Measurements from ENCODE around the gene CYP27A1.

Gene CYP27A1

GRCh38 chr2:218861645-218862318 is 79.8 kb downstream of the CYP27A1 start:
- Histone ChIP-seq H3K18ac (ENCODE audit: low read length) (no peak overlapping the region), H3K79me2 (ENCODE audit: control insufficient read depth, insufficient read depth, low read length, poor library complexity) (peaks cover 5% of the 10 kb centered on the region), H4K12ac (ENCODE audit: low read depth, low read length) (no peak overlapping the region), H2AK5ac (ENCODE audit: low read length) (no peak overlapping the region), H2BK120ac (ENCODE audit: insufficient read depth, low read length, poor library complexity) (no peak overlapping the region), H2AFZ (ENCODE audit: insufficient read depth, low read length, poor library complexity) (no peak overlapping the region), H3K79me1 (ENCODE audit: low read length) (peaks cover 11% of the 10 kb centered on the region), H4K8ac (ENCODE audit: low read depth, low read length) (no peak overlapping the region), H3K23ac (ENCODE audit: low read length) (no peak overlapping the region), H3K4me3 (ENCODE audit: low read depth, low read length) (no peak overlapping the region), H3K9me3 (ENCODE audit: insufficient read depth, low read depth, low read length) (no peaks in the 10 kb centered on the region), H2BK5ac (ENCODE audit: low read depth, low read length, poor library complexity) (no peak overlapping the region), H3K14ac (ENCODE audit: low read length) (no peak overlapping the region), H3K4me2 (ENCODE audit: low read length) (peak overlapping the region; percentile 52), H3K4me1 (ENCODE audit: control insufficient read depth in 1 of 2, insufficient read depth in 2 of 2, low read length in 2 of 2) (peaks cover 51 to 57% of the 10 kb centered on the region in 2 experiments), H3K27ac (ENCODE audit: low read depth, low read length) (no peak overlapping the region), H3K9ac (ENCODE audit: low read length) (no peak overlapping the region), H3K36me3 (ENCODE audit: control insufficient read depth in 1 of 2, insufficient read depth in 2 of 2, low read length in 2 of 2) (peaks cover 0 to 2% of the 10 kb centered on the region in 2 experiments), H3K27me3 (ENCODE audit: insufficient read depth, low read length) (no peaks in the 10 kb centered on the region), H3K4ac (ENCODE audit: low read depth, low read length) (peak overlapping the region; percentile 31), H4K91ac (ENCODE audit: low read depth, low read length) (no peak overlapping the region), H2BK12ac (ENCODE audit: low read length) (no peak overlapping the region)
- DNase-seq: no peak
- no CpG with 5 or more reads among the region's 7 CpGs for WGBS (ENCODE audit: extremely low coverage, insufficient coverage, insufficient read length)

GRCh38 chr2:218863021-218863520 is 81.1 kb downstream of the CYP27A1 start:
- no peak overlapping the region for H4K91ac ChIP-seq (ENCODE audit: low read depth, low read length)
- no peak overlapping the region for H3K27ac ChIP-seq (ENCODE audit: low read depth, low read length)
- H3K9ac ChIP-seq (ENCODE audit: low read length): no peak overlapping the region
- H2BK12ac ChIP-seq (ENCODE audit: low read length): no peak overlapping the region
- H3K27me3 ChIP-seq (ENCODE audit: insufficient read depth, low read length): no peaks in the 10 kb centered on the region
- H3K4me3 ChIP-seq (ENCODE audit: low read depth, low read length): no peak overlapping the region
- no peak overlapping the region for H3K18ac ChIP-seq (ENCODE audit: low read length)
- H3K4me1 ChIP-seq (ENCODE audit: control insufficient read depth in 1 of 2, insufficient read depth in 2 of 2, low read length in 2 of 2): peaks cover 49 to 52% of the 10 kb centered on the region in 2 experiments
- DNase-seq: no peak
- no CpG with 5 or more reads among the region's 3 CpGs for WGBS (ENCODE audit: extremely low coverage, insufficient coverage, insufficient read length)
- H3K4me2 ChIP-seq (ENCODE audit: low read length): no peak overlapping the region
- H3K23ac ChIP-seq (ENCODE audit: low read length): no peak overlapping the region
- H2BK5ac ChIP-seq (ENCODE audit: low read depth, low read length, poor library complexity): no peak overlapping the region
- H3K36me3 ChIP-seq (ENCODE audit: control insufficient read depth in 1 of 2, insufficient read depth in 2 of 2, low read length in 2 of 2): peaks cover 0 to 4% of the 10 kb centered on the region in 2 experiments
- H2BK120ac ChIP-seq (ENCODE audit: insufficient read depth, low read length, poor library complexity): no peak overlapping the region
- peaks cover 5% of the 10 kb centered on the region for H3K79me2 ChIP-seq (ENCODE audit: control insufficient read depth, insufficient read depth, low read length, poor library complexity)
- H4K8ac ChIP-seq (ENCODE audit: low read depth, low read length): no peak overlapping the region
- no peak overlapping the region for H3K4ac ChIP-seq (ENCODE audit: low read depth, low read length)
- peaks cover 11% of the 10 kb centered on the region for H3K79me1 ChIP-seq (ENCODE audit: low read length)
- H3K14ac ChIP-seq (ENCODE audit: low read length): no peak overlapping the region
- H2AFZ ChIP-seq (ENCODE audit: insufficient read depth, low read length, poor library complexity): no peak overlapping the region
- no peak overlapping the region for H2AK5ac ChIP-seq (ENCODE audit: low read length)
- no peak overlapping the region for H4K12ac ChIP-seq (ENCODE audit: low read depth, low read length)
- H3K9me3 ChIP-seq (ENCODE audit: insufficient read depth, low read depth, low read length): no peaks in the 10 kb centered on the region
